GM04503 (cell line): ENCODE data around the gene ZNF157.

Experiments used
- DNase-seq: peaks from one replicate; pipeline ENCODE4 v3.0.0-alpha.2; 2012; ENCODE audit warnings: low read depth

The ZNF157 gene

DNA sequence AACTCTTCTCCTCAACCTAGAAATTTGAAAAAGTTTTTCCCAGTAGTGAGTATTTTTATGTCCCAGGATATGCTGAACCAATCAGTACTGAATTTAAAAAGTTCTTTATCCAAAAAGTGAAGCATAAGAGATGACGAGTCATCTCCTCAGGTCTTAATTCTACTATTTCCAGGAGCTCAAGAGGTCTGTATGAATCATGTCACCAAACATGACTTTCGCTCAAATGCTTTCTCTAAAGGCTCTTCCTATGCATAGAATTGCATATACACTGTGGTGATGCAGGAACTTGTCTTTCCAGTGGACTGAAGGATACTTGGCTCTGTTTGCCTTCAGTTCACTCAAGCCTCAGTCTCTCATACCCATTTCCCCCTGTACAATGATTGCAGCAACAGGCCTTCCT is 76.6 kb downstream of the ZNF157 start:
- no peak for DNase-seq

GRCh38 chrX:47447607-47448006 is 77.2 kb downstream of the ZNF157 start:
- no peak for DNase-seq

- DNase-seq, result no peak
These were observed 77.9 kb downstream of the ZNF157 start for GRCh38 chrX:47448165-47448806.

- DNase-seq, result no peak
These were observed 81.7 kb downstream of the ZNF157 start for GRCh38 chrX:47452112-47452511.

DNA sequence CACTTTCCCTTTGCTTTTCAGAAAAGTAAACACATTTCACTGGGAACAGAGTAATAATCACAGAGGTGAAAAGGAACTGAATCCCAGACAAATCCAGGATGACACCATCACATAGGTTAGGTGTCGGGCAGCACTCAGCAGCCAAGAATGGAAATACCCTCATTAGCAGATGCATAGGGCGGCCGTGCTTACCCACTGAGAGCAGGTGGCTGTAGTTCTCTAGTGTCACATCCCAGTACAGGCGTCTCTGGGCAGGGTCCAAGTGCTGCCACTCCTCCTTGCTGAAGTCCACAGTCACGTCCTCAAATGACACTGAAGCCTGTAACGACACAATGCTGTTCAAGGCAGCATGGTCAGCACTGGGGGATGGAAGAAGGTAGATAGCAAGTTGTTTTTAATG is 85.7 kb downstream of the ZNF157 start:
- no peak for DNase-seq

DNA sequence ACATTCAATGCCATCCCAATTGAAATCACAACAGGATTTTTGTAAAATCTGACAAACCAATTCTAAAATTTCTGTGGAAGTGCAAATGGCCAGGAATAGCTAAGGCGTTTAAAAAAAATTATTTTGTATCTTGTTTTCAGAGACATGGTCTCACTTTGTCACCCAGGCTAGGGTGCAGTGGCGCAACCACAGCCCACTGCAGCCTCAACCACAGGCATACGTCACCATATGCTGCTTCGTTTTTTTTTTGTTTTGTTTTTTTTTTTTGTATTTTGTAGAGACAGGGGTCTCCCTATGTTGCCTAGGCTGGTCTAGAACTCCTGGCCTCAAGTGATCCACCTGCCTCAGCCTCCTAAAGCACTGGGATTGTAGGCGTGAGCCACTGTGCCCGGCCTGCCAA is 88.2 kb downstream of the ZNF157 start:
- DNase-seq, result no peak

- no peak for DNase-seq
These were observed 90.2 kb downstream of the ZNF157 start for GRCh38 chrX:47460561-47460960.
